ENCODE data around the gene UBE2S.

- no peak for TF ChIP-seq REST (IDR thresholded peaks at IDR 0.05; ENCODE audit: insufficient read depth in 1 of 2, low read depth in 2 of 2, low read length in 1 of 2)
- no peak for TF ChIP-seq CTCF (IDR thresholded peaks at IDR 0.05)
- no peak for TF ChIP-seq POLR2AphosphoS5 (IDR thresholded peaks at IDR 0.05; ENCODE audit: low read depth, low read length)
- TF ChIP-seq TCF7L2 (IDR thresholded peaks at IDR 0.05; ENCODE audit: low read depth, low read length), result no peak
- no peak for TF ChIP-seq SIN3A (IDR thresholded peaks at IDR 0.05; ENCODE audit: borderline replicate concordance, insufficient read depth, low read depth, low read length)
Observed at GRCh38 chr19:55451163-55451964, 43.8 kb upstream of the UBE2S start.
